A673 (cell line): ENCODE results near the gene TOB2. TPM values are rescaled to one million over a fixed set of nuclear protein-coding genes. Genes with fewer than 3 reads are reported as not detected.

Experiments
- BruUV-seq: library from RNA; stranded (reverse); fragments of 400-500 nt; replicated peaks from 2 replicates; lab custom pipeline; 2021; lab: Mats Ljungman, UMichigan
- CTCF ChIA-PET: fragments of 300-600 bp; sonication (Branson Sonifier 250); formaldehyde crosslinking; loops from one replicate; lab custom pipeline; 2022; ENCODE audit warnings: antibody characterized with exemption; lab: Charles Lee
- POLR2A ChIA-PET: fragments of 300-600 bp; sonication (Branson Sonifier 250); formaldehyde crosslinking; loops from one replicate; lab custom pipeline; 2022; ENCODE audit warnings: antibody characterized with exemption; ENCODE audit not compliant: low non-redundant PET; lab: Charles Lee
- DNase-seq: peaks from one replicate; pipeline ENCODE4 v3.0.0-alpha.2; 2015; ENCODE audit warnings: low spot score
- H3K27ac ChIP-seq: fragments of 200-600 bp; sonication (generic); 2 replicates; pipeline ENCODE4 v1.5.1; 2016; ENCODE audit warnings: mixed run types, low read depth, mild to moderate bottlenecking, mixed read lengths, antibody characterized with exemption, low read length; ENCODE audit not compliant: poor library complexity, severe bottlenecking
- H3K27me3 ChIP-seq: fragments of 200-600 bp; sonication (generic); replicated peaks from 2 replicates; pipeline ENCODE4 v1.6.1; 2017; ENCODE audit warnings: mixed run types, low read depth, mild to moderate bottlenecking, mixed read lengths, antibody characterized with exemption, low read length; ENCODE audit not compliant: insufficient read depth, poor library complexity
- H3K36me3 ChIP-seq: fragments of 200-600 bp; sonication (generic); 2 replicates; pipeline ENCODE4 v1.6.1; 2016; ENCODE audit warnings: mixed run types, mild to moderate bottlenecking, mixed read lengths, antibody characterized with exemption, low read length; ENCODE audit not compliant: insufficient read depth, poor library complexity, severe bottlenecking
- H3K4me1 ChIP-seq: fragments of 200-600 bp; sonication (generic); 2 replicates; pipeline ENCODE4 v1.6.1; 2017; ENCODE audit warnings: mixed run types, mild to moderate bottlenecking, mixed read lengths, antibody characterized with exemption, low read length; ENCODE audit not compliant: insufficient read depth, poor library complexity, severe bottlenecking
- H3K4me3 ChIP-seq: fragments of 200-600 bp; sonication (generic); 2 replicates; pipeline ENCODE4 v1.5.1; 2016; ENCODE audit warnings: low read depth, mixed run types, mild to moderate bottlenecking, mixed read lengths, low read length; ENCODE audit not compliant: poor library complexity, severe bottlenecking
- H3K9me3 ChIP-seq: fragments of 200-600 bp; sonication (generic); 2 replicates; pipeline ENCODE4 v1.6.1; 2016; ENCODE audit warnings: mixed run types, low read depth, mild to moderate bottlenecking, mixed read lengths, antibody characterized with exemption, low read length; ENCODE audit not compliant: poor library complexity, severe bottlenecking
- CTCF ChIP-seq: fragments of 300-800, 200-600 bp; sonication (generic); conservative IDR thresholded peaks from 2 replicates; pipeline ENCODE4 v1.5.1; 2017; ENCODE audit warnings: low read depth, mild to moderate bottlenecking, antibody characterized with exemption, low read length, moderate library complexity, mixed read lengths
- EZH2 ChIP-seq: fragments of 200-600 bp; sonication (generic); IDR thresholded peaks from 2 replicates; pipeline ENCODE4 v1.6.1; 2017; ENCODE audit warnings: borderline replicate concordance, low read depth, mild to moderate bottlenecking, mixed read lengths, antibody characterized with exemption, low read length; ENCODE audit not compliant: poor library complexity, severe bottlenecking
- intact Hi-C: fragments of 100-400 bp; cut with micrococcal nuclease; formaldehyde crosslinking; loops from one replicate; pipeline ENCODE4 v1.10.0; 2022; ENCODE audit not compliant: unreplicated experiment
- total RNA-seq: library from RNA; stranded (reverse); gene quantifications from 2 replicates; pipeline ENCODE4 v1.2.3, GENCODE V29; 2021

Gene TOB2
- total RNA-seq, 1 experiment from 2014 or later = 53.8 TPM

GRCh38 chr22:41471568-41471967 is 25.0 kb upstream of the TOB2 start:
- TF ChIP-seq EZH2 (no peak), CTCF (no peak)
- no TSS peak for BruUV-seq
- peaks cover 22% of the 10 kb centered on the region for H3K4me1 ChIP-seq
- DNase-seq = no peak
- H3K9me3 ChIP-seq = no peaks in the 10 kb centered on the region
- H3K36me3 ChIP-seq = peaks cover 14% of the 10 kb centered on the region
- ChIA-PET CTCF (no interaction called here), POLR2A (no interaction called here)
- H3K27me3 ChIP-seq = no peaks in the 10 kb centered on the region
- intact Hi-C loops = no loop called here
- H3K4me3 ChIP-seq = no peak overlapping the region
- H3K27ac ChIP-seq = no peak overlapping the region

GRCh38 chr22:41470886-41471285 is 24.3 kb upstream of the TOB2 start:
- ChIA-PET CTCF (no interaction called here), POLR2A (no interaction called here)
- no TSS peak for BruUV-seq
- Histone ChIP-seq H3K27me3 (no peaks in the 10 kb centered on the region), H3K4me3 (peak overlapping the region; percentile 92), H3K4me1 (peaks cover 22% of the 10 kb centered on the region), H3K27ac (no peak overlapping the region), H3K36me3 (peaks cover 21% of the 10 kb centered on the region), H3K9me3 (no peaks in the 10 kb centered on the region)
- no peak for DNase-seq
- no peak for TF ChIP-seq EZH2
- TF ChIP-seq CTCF = no peak
- intact Hi-C loops = no loop called here

GRCh38 chr22:41469218-41469851 is 22.7 kb upstream of the TOB2 start:
- TF ChIP-seq CTCF (no peak), EZH2 (no peak)
- ChIA-PET CTCF (interaction anchor here (1.0 to 1.1 kb wide), 2 partner anchors 66 to 546 kb away, joined by 3 to 6 read pairs; no protein-coding TSS in a partner anchor), POLR2A (interaction anchor here (0.6 to 1.4 kb wide), 4 partner anchors 13 to 69 kb away, joined by 3 to 10 read pairs (median 4); no protein-coding TSS in a partner anchor)
- peaks cover 35% of the 10 kb centered on the region for H3K36me3 ChIP-seq
- peak overlapping the region; percentile 92 for H3K4me3 ChIP-seq
- peaks cover 22% of the 10 kb centered on the region for H3K4me1 ChIP-seq
- peak; percentile 45 for DNase-seq
- intact Hi-C loops = no loop called here
- peak overlapping the region; percentile 98 for H3K27ac ChIP-seq
- H3K9me3 ChIP-seq = no peaks in the 10 kb centered on the region
- no TSS peak for BruUV-seq
- no peaks in the 10 kb centered on the region for H3K27me3 ChIP-seq
